ENCODE results near the gene TYK2.

GRCh38 chr19:10392120-10392519, 11.7 kb upstream of the TYK2 start:
- TF ChIP-seq CTCF (IDR thresholded peaks at IDR 0.05), result no peak
- TF ChIP-seq USF2 (CRISPR knock-in tag; IDR thresholded peaks at IDR 0.05), result no peak
- TF ChIP-seq NR3C1 (CRISPR knock-in tag; conservative IDR thresholded peaks at IDR 0.05; ENCODE audit: low read depth), result no peak
- no peak for TF ChIP-seq ATF1 (CRISPR knock-in tag; IDR thresholded peaks at IDR 0.05)
- no peak for TF ChIP-seq FOXP4 (CRISPR knock-in tag; IDR thresholded peaks at IDR 0.05)
- TF ChIP-seq JUN (CRISPR knock-in tag; IDR thresholded peaks at IDR 0.05), result no peak
- no peak for TF ChIP-seq MAX (CRISPR knock-in tag; IDR thresholded peaks at IDR 0.05)
- no peak for TF ChIP-seq SMAD4 (CRISPR knock-in tag; IDR thresholded peaks at IDR 0.05)
- TF ChIP-seq E2F1 (CRISPR knock-in tag; IDR thresholded peaks at IDR 0.05), result no peak
- TF ChIP-seq USF1 (CRISPR knock-in tag; IDR thresholded peaks at IDR 0.05), result no peak
- TF ChIP-seq HMGXB4 (CRISPR knock-in tag; IDR thresholded peaks at IDR 0.05), result no peak
- no peak for TF ChIP-seq ZBTB43 (CRISPR knock-in tag; IDR thresholded peaks at IDR 0.05)
- TF ChIP-seq NR1H2 (CRISPR knock-in tag; IDR thresholded peaks at IDR 0.05), result no peak
